Skeletal muscle tissue (tissue), 4 donors: ENCODE results near the gene ZIC2. TPM values are rescaled to one million over a fixed set of nuclear protein-coding genes. Genes with fewer than 3 reads are reported as not detected.

Experiments
- H3K27ac ChIP-seq: one replicate; pipeline ENCODE4 v1.7.0; 2013; ENCODE audit warnings: mild to moderate bottlenecking, low read depth, low read length, inconsistent platforms
- H3K27me3 ChIP-seq, 3 donors: one replicate each; pipeline ENCODE4 v1.7.0; 2013; ENCODE audit warnings: low read length in 3 of 3; ENCODE audit not compliant: control insufficient read depth in 3 of 3, insufficient read depth in 3 of 3
- H3K36me3 ChIP-seq, 3 donors: one replicate each; pipeline ENCODE4 v1.7.0; 2013; ENCODE audit warnings: low read length in 3 of 3; ENCODE audit not compliant: control insufficient read depth in 3 of 3, insufficient read depth in 3 of 3
- H3K4me1 ChIP-seq, 3 donors: one replicate each; pipeline ENCODE4 v1.7.0; 2013; ENCODE audit warnings: low read length in 3 of 3, mild to moderate bottlenecking in 3 of 3; ENCODE audit not compliant: control insufficient read depth in 3 of 3, insufficient read depth in 3 of 3
- H3K4me3 ChIP-seq, 3 donors: one replicate each; pipeline ENCODE4 v1.7.0; 2013; ENCODE audit warnings: low read length in 3 of 3
- H3K9ac ChIP-seq, 3 donors: one replicate each; pipeline ENCODE4 v1.7.0; 2013; ENCODE audit warnings: low read length in 3 of 3, mild to moderate bottlenecking in 3 of 3, moderate library complexity in 2 of 3, low read depth in 1 of 3
- H3K9me3 ChIP-seq, 3 donors: one replicate each; pipeline ENCODE4 v1.7.0; 2013; ENCODE audit warnings: low read length in 3 of 3; ENCODE audit not compliant: control insufficient read depth in 3 of 3
- total RNA-seq: library from RNA; depleted of rRNA; stranded (reverse); fragments of >200 nt; gene quantifications from one replicate; pipeline ENCODE4 v1.2.3, GENCODE V29; 2014
- donor health status: Osteomylitis.

ZIC2 gene
- total RNA-seq, 1 donor from 2014 or later = not detected

DNA sequence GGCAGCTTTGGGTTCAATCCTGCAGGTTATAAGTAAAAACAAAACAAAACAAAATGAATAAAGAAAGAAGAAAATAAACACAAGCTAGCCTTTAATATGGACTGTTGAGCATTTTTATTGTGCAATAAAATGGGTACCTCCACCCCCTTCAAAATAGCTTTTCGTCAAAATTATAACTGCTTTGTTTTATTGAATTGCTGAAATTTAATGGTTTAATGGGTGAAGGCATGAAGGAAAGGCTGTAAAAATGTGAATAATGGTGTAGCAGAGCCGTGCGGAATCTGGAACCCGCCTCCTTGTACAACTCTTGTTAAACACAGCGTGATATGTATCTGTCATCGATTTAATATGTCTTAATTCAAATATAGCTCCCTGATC, 7.8 kb upstream of the ZIC2 start:
- H3K4me1 ChIP-seq = peaks cover 11 to 21% (median 17%) of the 10 kb centered on the region in 3 donors
- no peak overlapping the region for H3K4me3 ChIP-seq
- no peak overlapping the region for H3K27ac ChIP-seq
- no peaks in the 10 kb centered on the region for H3K36me3 ChIP-seq
- no peak overlapping the region for H3K9ac ChIP-seq
- peaks cover 0 to 6% (median 3%) of the 10 kb centered on the region in 3 donors for H3K9me3 ChIP-seq
- H3K27me3 ChIP-seq = peaks cover 89 to 93% (median 91%) of the 10 kb centered on the region in 3 donors

DNA sequence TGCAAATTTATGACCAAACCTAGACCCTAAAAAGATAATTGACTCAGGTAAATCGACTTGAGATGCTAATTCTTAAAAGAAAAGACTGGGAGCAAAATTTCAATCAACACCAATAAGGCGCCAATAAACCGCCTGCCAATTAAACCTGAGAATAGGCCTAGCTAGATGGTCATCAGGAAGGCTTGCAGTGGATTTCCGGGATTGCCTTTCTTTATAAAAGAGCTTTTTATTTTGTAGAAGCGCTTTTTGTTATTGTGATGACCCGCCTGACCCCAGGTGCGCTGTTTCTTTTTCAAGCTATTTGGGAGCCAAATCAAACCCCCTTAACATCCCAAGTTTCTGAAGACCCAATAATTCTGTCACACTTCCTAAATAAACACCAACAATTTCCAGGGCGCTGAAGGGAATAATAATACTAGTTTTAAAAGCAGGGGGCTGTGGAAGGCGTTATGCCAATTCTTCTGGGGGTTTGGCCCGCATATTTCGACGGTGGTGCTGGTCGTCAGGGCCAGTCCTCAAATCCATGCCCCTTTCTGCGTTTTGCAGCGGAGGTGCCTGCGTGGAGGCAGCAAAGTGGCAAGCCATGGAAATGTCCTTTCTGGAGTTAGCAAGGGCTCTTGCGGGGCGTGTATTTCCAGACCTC, 7.2 kb upstream of the ZIC2 start:
- no peak overlapping the region for H3K4me3 ChIP-seq
- H3K27ac ChIP-seq = no peak overlapping the region
- H3K9ac ChIP-seq = no peak overlapping the region
- H3K36me3 ChIP-seq = no peaks in the 10 kb centered on the region
- peaks cover 6 to 19% (median 14%) of the 10 kb centered on the region in 3 donors for H3K4me1 ChIP-seq
- H3K9me3 ChIP-seq = peaks cover 0 to 6% (median 3%) of the 10 kb centered on the region in 3 donors
- peaks cover 89 to 93% (median 91%) of the 10 kb centered on the region in 3 donors for H3K27me3 ChIP-seq

DNA sequence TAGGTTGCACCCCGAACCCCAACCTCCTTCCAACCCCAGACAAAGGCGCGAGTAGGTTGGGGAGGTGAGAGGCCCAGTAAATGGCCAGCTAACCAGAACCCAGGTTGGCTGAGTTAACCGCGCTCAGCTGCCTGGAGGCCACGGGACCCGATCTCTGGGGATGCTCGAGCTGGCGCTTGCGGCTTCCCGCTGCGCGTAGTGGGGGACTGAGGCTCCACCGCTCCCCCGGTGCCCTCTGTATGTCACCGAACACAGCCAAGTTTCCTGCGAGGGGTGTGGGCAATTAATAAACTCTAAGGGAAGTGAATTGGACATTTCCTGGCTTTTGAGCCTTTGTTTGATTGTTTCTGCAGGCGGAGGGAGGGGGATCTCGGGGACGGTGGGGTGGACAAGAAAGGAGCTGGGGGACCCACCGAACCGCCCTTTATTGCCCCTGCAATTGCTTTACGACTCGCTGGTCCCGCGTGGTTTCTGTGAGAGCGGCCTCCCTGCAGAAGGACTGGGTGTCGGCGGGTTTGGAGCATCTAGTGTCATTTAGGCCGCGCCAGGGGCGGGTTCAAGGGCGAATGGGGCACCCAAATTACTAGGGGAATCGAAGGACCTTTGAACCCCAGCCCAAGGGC, 6.5 kb upstream of the ZIC2 start:
- peaks cover 0 to 6% (median 3%) of the 10 kb centered on the region in 3 donors for H3K9me3 ChIP-seq
- peaks cover 89 to 94% (median 91%) of the 10 kb centered on the region in 3 donors for H3K27me3 ChIP-seq
- H3K36me3 ChIP-seq = no peaks in the 10 kb centered on the region
- peaks cover 5 to 23% (median 17%) of the 10 kb centered on the region in 3 donors for H3K4me1 ChIP-seq
- no peak overlapping the region for H3K9ac ChIP-seq
- H3K4me3 ChIP-seq = no peak overlapping the region
- H3K27ac ChIP-seq = no peak overlapping the region

DNA sequence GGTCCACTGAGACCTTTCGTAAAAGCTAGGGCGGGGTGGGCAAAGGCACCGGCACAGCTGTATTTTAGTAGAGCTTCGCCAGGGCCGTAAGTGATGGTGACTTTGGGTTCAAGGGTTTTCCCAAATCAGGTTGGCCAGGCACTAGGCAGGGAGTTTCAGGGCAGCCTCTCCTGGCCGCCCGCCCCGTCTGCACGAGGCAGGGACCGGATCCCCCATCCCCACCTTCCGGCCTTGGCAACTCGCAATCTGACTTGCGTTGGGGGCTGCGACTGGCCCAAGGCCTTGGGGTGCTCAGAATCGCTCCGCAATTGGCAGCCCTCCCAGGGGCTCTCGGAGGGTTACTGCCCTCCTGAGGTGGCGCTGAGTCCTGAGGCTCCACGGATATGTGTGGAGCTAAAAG, 6.0 kb upstream of the ZIC2 start:
- Histone ChIP-seq H3K36me3 (no peaks in the 10 kb centered on the region), H3K9me3 (peaks cover 0 to 6% (median 3%) of the 10 kb centered on the region in 3 donors), H3K27ac (no peak overlapping the region), H3K27me3 (peaks cover 91 to 94% (median 93%) of the 10 kb centered on the region in 3 donors), H3K4me3 (no peak overlapping the region), H3K9ac (no peak overlapping the region), H3K4me1 (peaks cover 7 to 24% (median 19%) of the 10 kb centered on the region in 3 donors)

DNA sequence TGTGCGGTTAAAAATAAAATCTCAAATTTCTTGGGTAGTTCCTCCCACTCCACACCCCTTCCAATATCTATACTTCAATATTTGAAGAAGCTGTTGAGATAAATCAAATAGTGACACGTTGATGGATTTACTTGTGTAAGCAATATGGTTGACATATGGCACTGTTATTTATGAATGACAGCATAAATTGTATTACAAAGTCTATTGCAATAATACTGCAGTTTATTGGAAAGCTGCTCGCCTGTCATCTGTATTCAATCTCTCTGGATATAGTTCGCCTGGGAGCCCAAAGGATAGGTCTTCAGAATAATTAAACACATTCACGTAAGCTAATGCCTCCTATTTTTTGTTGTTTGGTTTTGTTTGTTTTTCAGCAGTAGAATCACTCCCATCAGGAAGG, 5.0 kb upstream of the ZIC2 start:
- H3K27me3 ChIP-seq = peaks cover 88 to 92% (median 90%) of the 10 kb centered on the region in 3 donors
- H3K4me3 ChIP-seq = no peak overlapping the region
- no peak overlapping the region for H3K27ac ChIP-seq
- peaks cover 0 to 6% (median 3%) of the 10 kb centered on the region in 3 donors for H3K9me3 ChIP-seq
- H3K4me1 ChIP-seq = peaks cover 7 to 23% (median 15%) of the 10 kb centered on the region in 3 donors
- no peaks in the 10 kb centered on the region for H3K36me3 ChIP-seq
- no peak overlapping the region for H3K9ac ChIP-seq

DNA sequence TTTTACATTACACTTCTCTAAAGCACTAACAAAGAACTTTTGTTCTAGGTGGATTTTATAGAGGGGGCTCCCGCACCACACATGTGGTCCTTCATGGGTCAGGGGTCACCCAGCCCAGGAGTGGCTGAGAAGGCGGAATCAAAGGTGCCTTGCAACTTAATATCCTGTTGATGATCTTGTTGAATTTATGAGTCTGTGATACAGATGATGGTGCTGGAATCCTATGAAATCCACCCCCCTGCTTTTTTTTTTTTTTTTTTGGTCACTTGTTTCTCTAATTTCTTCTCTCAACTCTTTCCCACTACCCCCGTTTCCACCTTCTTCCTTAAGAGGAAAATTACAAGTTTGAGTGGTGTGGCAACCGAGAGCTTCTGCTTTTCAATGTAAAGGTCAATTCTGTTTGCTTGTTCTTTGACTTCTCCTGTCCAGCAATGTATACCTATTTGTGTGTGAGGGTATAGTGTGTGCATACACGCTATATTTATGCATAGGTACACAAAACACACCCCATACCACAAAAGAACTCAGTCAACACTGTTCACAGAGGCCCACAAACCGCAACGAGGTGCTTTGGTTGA, 4.2 kb upstream of the ZIC2 start:
- H3K36me3 ChIP-seq = no peaks in the 10 kb centered on the region
- no peak overlapping the region for H3K4me3 ChIP-seq
- H3K27me3 ChIP-seq = peaks cover 85 to 92% (median 88%) of the 10 kb centered on the region in 3 donors
- H3K4me1 ChIP-seq = peaks cover 7 to 18% (median 14%) of the 10 kb centered on the region in 3 donors
- H3K9ac ChIP-seq = no peak overlapping the region
- H3K9me3 ChIP-seq = peaks cover 0 to 6% (median 3%) of the 10 kb centered on the region in 3 donors
- H3K27ac ChIP-seq = no peak overlapping the region

DNA sequence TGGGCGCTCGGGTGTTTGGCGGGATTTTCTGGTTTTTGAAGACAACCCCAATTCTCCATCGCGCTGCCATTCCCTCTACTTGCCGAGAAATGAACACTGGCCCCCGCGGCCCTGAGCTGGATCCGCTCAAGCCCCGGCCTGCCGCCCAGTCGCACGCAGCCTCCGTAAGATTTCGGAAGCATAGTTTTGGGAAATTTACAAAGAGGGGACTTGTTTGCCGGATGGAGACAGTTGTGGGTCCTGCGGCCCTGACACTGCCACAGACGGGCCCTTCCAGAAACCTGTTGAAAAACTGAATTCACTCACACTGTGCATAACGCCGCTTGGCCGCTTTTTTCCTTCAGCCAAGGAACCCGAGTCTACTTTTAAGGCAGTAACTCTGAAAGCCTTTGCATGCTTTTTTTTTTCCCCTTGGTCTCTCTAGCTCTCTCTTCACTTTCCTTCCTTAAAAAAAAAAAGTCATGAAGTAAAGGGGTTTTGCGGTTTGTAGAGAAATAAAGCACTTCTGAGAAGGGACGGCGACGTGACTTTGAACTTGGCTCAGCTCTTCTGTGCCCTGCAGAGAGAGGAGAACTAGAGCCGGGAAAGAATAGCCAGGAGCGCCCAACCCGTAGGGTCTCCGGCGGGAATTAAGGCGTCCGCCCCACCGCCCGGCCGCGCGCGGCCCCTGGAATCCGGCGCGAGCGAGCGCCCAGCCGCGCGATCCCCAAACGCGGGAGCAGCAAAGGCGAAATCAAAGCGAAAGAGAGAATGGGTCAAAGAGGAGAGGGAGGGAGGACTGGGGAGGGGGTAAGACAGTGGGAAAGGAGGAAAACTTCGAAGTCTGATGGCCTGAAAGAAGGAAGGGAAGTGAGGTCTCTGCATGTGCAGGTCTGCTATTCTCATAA, 3.4 kb upstream of the ZIC2 start:
- H3K9me3 ChIP-seq = peaks cover 0 to 5% (median 3%) of the 10 kb centered on the region in 3 donors
- no peaks in the 10 kb centered on the region for H3K36me3 ChIP-seq
- peaks cover 85 to 93% (median 88%) of the 10 kb centered on the region in 3 donors for H3K27me3 ChIP-seq
- no peak overlapping the region for H3K27ac ChIP-seq
- H3K4me3 ChIP-seq = no peak overlapping the region
- H3K4me1 ChIP-seq = peaks cover 7 to 22% (median 16%) of the 10 kb centered on the region in 3 donors
- no peak overlapping the region for H3K9ac ChIP-seq

DNA sequence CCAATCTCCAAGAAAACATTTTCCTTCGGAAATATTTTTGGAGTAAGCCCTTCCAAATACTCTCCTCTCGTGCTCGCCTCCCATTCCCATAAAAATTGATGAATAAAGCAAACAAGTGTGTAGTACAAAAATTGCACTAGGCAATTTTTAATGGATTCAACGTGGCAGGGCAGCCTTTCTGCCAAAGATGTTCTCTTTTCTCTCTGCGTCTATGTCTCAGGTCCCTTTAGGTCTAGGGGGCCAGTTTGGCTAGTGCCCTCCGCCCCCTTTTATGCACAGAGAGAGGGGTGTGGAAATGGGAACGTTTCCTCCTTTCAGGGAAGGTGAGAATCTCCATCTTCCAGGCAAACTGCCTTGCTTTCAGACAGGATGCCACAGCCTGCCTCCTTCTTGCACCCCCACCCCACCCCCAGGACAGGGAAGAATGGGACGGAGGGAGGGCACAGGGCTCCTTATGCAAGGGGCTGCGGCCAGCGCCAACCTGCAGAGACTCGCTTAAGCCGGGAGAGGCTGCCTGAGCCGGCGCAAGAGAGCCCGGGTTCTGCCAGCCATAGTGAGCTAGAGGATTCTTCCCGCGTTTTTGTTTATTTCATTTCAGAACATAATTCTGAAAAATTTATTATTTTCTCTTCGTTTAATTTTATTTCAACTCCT, 2.7 kb upstream of the ZIC2 start:
- Histone ChIP-seq H3K9me3 (peaks cover 0 to 3% (median under 1%) of the 10 kb centered on the region in 3 donors), H3K4me1 (peaks cover 7 to 24% (median 16%) of the 10 kb centered on the region in 3 donors), H3K4me3 (no peak overlapping the region), H3K27ac (no peak overlapping the region), H3K9ac (no peak overlapping the region), H3K36me3 (no peaks in the 10 kb centered on the region), H3K27me3 (peaks cover 85 to 93% (median 88%) of the 10 kb centered on the region in 3 donors)
